Stimulated activated CD8-positive, alpha-beta memory T cell treated with anti-CD3 and anti-CD28 coated beads, Interleukin-12 subunit alpha, Interleukin-12 subunit beta, amount 100 ng/mL, for 1 hour (primary cell): ENCODE data around the gene VWA8.
"Not testable (repeated sequence)": the region's sequence is repeated elsewhere in the genome, so short reads cannot be mapped to it uniquely, and the experiment has no call there.

ENCODE experiments used
- DNase-seq: peaks from one replicate; pipeline ENCODE4 v3.0.0-alpha.2; 2020; ENCODE audit warnings: low read depth

Gene VWA8

GRCh38 chr13:41587490-41587889 is 373.4 kb downstream of the VWA8 start:
- peak; percentile 9 for DNase-seq

GRCh38 chr13:41586216-41586615 is 374.7 kb downstream of the VWA8 start:
- no peak for DNase-seq

GRCh38 chr13:41582027-41582463 is 378.9 kb downstream of the VWA8 start:
- no peak for DNase-seq

- no peak for DNase-seq
Observed at GRCh38 chr13:41580345-41580744, 380.6 kb downstream of the VWA8 start.

GRCh38 chr13:41579881-41580280 is 381.0 kb downstream of the VWA8 start:
- no peak for DNase-seq

GRCh38 chr13:41579168-41579567 is 381.7 kb downstream of the VWA8 start:
- no peak for DNase-seq

GRCh38 chr13:41578371-41578770 is 382.5 kb downstream of the VWA8 start:
- DNase-seq: no peak

- DNase-seq: no peak
Observed at GRCh38 chr13:41577436-41577835, 383.5 kb downstream of the VWA8 start.

GRCh38 chr13:41573640-41574039 is 387.3 kb downstream of the VWA8 start:
- DNase-seq: not testable (repeated sequence)

- not testable (repeated sequence) for DNase-seq
Observed at GRCh38 chr13:41571817-41572340, 389.0 kb downstream of the VWA8 start.

- no peak for DNase-seq
Observed at GRCh38 chr13:41568972-41569351, 391.9 kb downstream of the VWA8 start.

GRCh38 chr13:41568143-41568971 is 392.6 kb downstream of the VWA8 start:
- no peak for DNase-seq

GRCh38 chr13:41567363-41567762 is 393.5 kb downstream of the VWA8 start:
- DNase-seq: no peak

- DNase-seq: no peak
Observed at GRCh38 chr13:41565846-41566245, 395.1 kb downstream of the VWA8 start.

- DNase-seq: no peak
Observed at GRCh38 chr13:41565216-41565615, 395.7 kb downstream of the VWA8 start.

- no peak for DNase-seq
Observed at GRCh38 chr13:41563984-41564365, 396.9 kb downstream of the VWA8 start.

- DNase-seq: no peak
Observed at GRCh38 chr13:41563341-41563983, 397.4 kb downstream of the VWA8 start.

- DNase-seq: no peak
Observed at GRCh38 chr13:41562541-41563178, 398.2 kb downstream of the VWA8 start.

GRCh38 chr13:41562083-41562482 is 398.8 kb downstream of the VWA8 start:
- DNase-seq: no peak

- no peak for DNase-seq
Observed at GRCh38 chr13:41561170-41561569, 399.7 kb downstream of the VWA8 start.

GRCh38 chr13:41558781-41559560 is 401.9 kb downstream of the VWA8 start:
- no peak for DNase-seq

- no peak for DNase-seq
Observed at GRCh38 chr13:41557719-41558118, 403.2 kb downstream of the VWA8 start.
